ENCODE data around the gene HDHD5. TPM values are rescaled to one million over a fixed set of nuclear protein-coding genes. Genes with fewer than 3 reads are reported as not detected.

The HDHD5 gene
- total and polyA plus RNA-seq, 2 of the 13 experiments (the other 11 are each of a cell fraction or from before 2014, with no cell fraction given) = not detected

DNA sequence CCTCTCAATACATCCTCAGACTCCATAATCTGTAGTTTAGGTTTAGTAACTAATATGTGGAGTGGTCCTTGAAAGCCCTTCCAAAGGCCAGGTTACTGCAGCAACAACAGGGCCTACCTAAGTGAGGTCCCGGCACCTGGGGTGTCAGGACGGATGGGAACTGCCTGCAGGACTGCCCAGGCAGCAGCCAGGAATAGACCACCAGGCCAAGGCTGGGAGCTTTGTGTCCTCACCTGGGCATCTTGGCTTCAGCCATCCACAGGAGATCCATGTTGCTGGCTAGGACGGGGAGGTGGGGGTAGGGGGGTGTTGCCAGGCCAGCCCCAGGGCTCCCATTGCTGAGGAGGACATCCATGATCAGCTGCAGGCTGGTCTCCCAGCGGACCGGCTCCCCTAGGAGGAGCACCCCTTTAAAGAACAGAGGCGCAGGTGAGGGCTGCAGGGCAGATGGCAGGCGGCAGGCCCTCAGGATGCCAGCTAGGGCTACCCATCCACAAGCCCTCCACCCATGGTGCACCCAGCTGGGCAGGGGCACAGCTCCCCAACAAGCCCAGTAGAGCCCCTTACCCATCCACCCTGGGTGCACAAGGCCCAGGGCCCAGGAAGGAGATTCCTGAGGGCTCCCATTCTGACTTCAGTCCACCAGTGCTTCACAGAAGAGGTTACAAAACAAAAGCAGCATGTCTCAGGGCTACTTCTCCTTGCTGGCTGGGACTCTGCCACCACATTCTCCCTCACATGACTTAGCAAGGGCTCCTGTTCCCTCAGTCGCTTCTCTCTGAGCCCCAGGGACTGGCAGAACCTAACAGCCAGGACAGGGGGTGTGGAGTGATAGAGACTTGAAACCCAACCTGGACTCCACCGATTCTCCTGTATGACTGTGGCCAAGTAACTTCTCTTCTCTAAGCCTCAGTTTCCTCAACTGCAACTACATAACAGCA is 18.0 kb downstream of the HDHD5 start:
- no TSS peak for BruUV-seq (replicated peaks)
- Histone ChIP-seq H3K36me3 (replicated peaks in 1 of 2; ENCODE audit: control insufficient read depth in 1 of 2, insufficient read depth in 2 of 2, low read length in 2 of 2) (no peaks in the 10 kb centered on the region), H3K79me2 (ENCODE audit: insufficient read depth, low read length) (no peaks in the 10 kb centered on the region), H3K9ac (ENCODE audit: insufficient read depth, low read depth, low read length) (no peak overlapping the region), H3K4me1 (ENCODE audit: insufficient read depth, low read length) (no peaks in the 10 kb centered on the region), H3K4me2 (ENCODE audit: low read depth, low read length) (no peak overlapping the region), H3K4me3 (replicated peaks in 1 of 3; ENCODE audit: insufficient read depth in 1 of 3, low read depth in 2 of 3, low read length in 3 of 3) (no peak overlapping the region), H3K27ac (ENCODE audit: extremely low read length, insufficient read depth, low read length) (no peak overlapping the region), H2AFZ (ENCODE audit: low read length) (no peak overlapping the region), H4K20me1 (ENCODE audit: insufficient read depth, low read length) (no peaks in the 10 kb centered on the region), H3K9me3 (ENCODE audit: low read length) (no peaks in the 10 kb centered on the region), H3K27me3 (ENCODE audit: control insufficient read depth in 1 of 2, insufficient read depth in 2 of 2, low read length in 2 of 2) (peaks cover 0 to 1% of the 10 kb centered on the region in 2 experiments; a peak in 1 of 5 replicates)
- CTCF ChIA-PET (ENCODE audit: low intra/inter-chr PET ratio, low total read pairs) = no interaction called here
- FAIRE-seq (no peak), ATAC-seq (no peak), DNase-seq (ENCODE audit: low spot score) (no peak)
- in situ Hi-C loops (cut with HindIII; ENCODE audit: extremely low pct_ligation_motif_present, low pct_unique_long_range_greater_than_20kb) = no loop called here
- no CpG with 5 or more reads among the region's 9 CpGs for WGBS (ENCODE audit: low lambda C conversion rate)
- intact Hi-C loops (cut with micrococcal nuclease; ENCODE audit: unreplicated experiment) = no loop called here
- POLR2A ChIA-PET = no interaction called here
- TF ChIP-seq, protein P1, sequence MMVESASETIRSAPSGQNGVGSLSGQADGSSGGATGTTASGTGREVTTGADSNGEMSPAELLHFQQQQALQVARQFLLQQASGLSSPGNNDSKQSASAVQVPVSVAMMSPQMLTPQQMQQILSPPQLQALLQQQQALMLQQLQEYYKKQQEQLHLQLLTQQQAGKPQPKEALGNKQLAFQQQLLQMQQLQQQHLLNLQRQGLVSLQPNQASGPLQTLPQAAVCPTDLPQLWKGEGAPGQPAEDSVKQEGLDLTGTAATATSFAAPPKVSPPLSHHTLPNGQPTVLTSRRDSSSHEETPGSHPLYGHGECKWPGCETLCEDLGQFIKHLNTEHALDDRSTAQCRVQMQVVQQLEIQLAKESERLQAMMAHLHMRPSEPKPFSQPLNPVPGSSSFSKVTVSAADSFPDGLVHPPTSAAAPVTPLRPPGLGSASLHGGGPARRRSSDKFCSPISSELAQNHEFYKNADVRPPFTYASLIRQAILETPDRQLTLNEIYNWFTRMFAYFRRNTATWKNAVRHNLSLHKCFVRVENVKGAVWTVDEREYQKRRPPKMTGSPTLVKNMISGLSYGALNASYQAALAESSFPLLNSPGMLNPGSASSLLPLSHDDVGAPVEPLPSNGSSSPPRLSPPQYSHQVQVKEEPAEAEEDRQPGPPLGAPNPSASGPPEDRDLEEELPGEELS (CRISPR knock-in tag; IDR thresholded peaks at IDR 0.05) = no peak
- TF ChIP-seq, protein P2, sequence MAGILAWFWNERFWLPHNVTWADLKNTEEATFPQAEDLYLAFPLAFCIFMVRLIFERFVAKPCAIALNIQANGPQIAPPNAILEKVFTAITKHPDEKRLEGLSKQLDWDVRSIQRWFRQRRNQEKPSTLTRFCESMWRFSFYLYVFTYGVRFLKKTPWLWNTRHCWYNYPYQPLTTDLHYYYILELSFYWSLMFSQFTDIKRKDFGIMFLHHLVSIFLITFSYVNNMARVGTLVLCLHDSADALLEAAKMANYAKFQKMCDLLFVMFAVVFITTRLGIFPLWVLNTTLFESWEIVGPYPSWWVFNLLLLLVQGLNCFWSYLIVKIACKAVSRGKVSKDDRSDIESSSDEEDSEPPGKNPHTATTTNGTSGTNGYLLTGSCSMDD (CRISPR knock-in tag; IDR thresholded peaks at IDR 0.05) = no peak
- TF ChIP-seq TMF1 (CRISPR knock-in tag; IDR thresholded peaks at IDR 0.05; ENCODE audit: low read depth) (no peak), ZNF782 (CRISPR knock-in tag; IDR thresholded peaks at IDR 0.05; ENCODE audit: borderline replicate concordance) (no peak)

Data from HepG2 (cell line).